CD4-positive, alpha-beta memory T cell (primary cell): ENCODE data around the gene NOL4L. TPM values are rescaled to one million over a fixed set of nuclear protein-coding genes. Genes with fewer than 3 reads are reported as not detected.
A peak's percentile ranks its signal among the peaks of the same experiment; 100 is the strongest.

Experiments
- CTCF ChIA-PET: fragments of 350-600 bp; sonication (Branson Sonifier 250); formaldehyde crosslinking; loops from one replicate; lab custom pipeline; 2021; ENCODE audit warnings: inconsistent platforms; ENCODE audit not compliant: partially characterized antibody; lab: Charles Lee
- POLR2A ChIA-PET: fragments of 350-600 bp; sonication (Branson Sonifier 250); formaldehyde crosslinking; loops from one replicate; lab custom pipeline; 2021; ENCODE audit not compliant: partially characterized antibody; lab: Charles Lee
- DNase-seq, 5 donors: peaks; one replicate each; pipeline versions ENCODE4 v3.0.0 to v3.0.0-alpha.2; 2020 to 2022; ENCODE audit warnings: mixed read lengths in 1 of 5
- H3K27ac ChIP-seq: one replicate; pipeline ENCODE4 v1.7.0; 2013; ENCODE audit warnings: low read depth, low read length
- H3K27me3 ChIP-seq: 2 replicates; pipeline ENCODE4 v1.7.0; 2013; ENCODE audit warnings: mild to moderate bottlenecking, low read length, moderate library complexity; ENCODE audit not compliant: insufficient read depth
- H3K36me3 ChIP-seq: 2 replicates; pipeline ENCODE4 v1.7.0; 2013; ENCODE audit warnings: mild to moderate bottlenecking, low read length, moderate library complexity; ENCODE audit not compliant: insufficient read depth
- H3K4me1 ChIP-seq: 2 replicates; pipeline ENCODE4 v1.7.0; 2013; ENCODE audit warnings: mild to moderate bottlenecking, low read length, moderate library complexity; ENCODE audit not compliant: insufficient read depth
- H3K4me3 ChIP-seq, 2 donors: one replicate each; pipeline ENCODE4 v1.7.0; 2013; ENCODE audit warnings: low read length in 2 of 2, mild to moderate bottlenecking in 1 of 2
- H3K9me3 ChIP-seq, 2 donors: one replicate each; pipeline ENCODE4 v1.7.0; 2013; ENCODE audit warnings: low read length in 2 of 2, control low read depth in 1 of 2; ENCODE audit not compliant: control insufficient read depth in 1 of 2
- H3K27ac Mint-ChIP-seq, 7 donors: one replicate each; pipeline ENCODE4 v1.8.0; 2020 to 2021; ENCODE audit warnings: mixed read lengths in 7 of 7, mild to moderate bottlenecking in 6 of 7, inconsistent platforms in 3 of 7, moderate library complexity in 3 of 7
- H3K27me3 Mint-ChIP-seq, 2 donors: one replicate each; pipeline ENCODE4 v1.8.0; 2020 to 2021; ENCODE audit warnings: mixed read lengths in 2 of 2
- H3K36me3 Mint-ChIP-seq, 2 donors: one replicate each; pipeline ENCODE4 v1.8.0; 2020 to 2021; ENCODE audit warnings: mixed read lengths in 2 of 2, inconsistent platforms in 1 of 2, mild to moderate bottlenecking in 1 of 2
- H3K4me1 Mint-ChIP-seq, 4 donors: one replicate each; pipeline ENCODE4 v1.8.0; 2020 to 2021; ENCODE audit warnings: mixed read lengths in 4 of 4, mild to moderate bottlenecking in 1 of 4
- H3K4me3 Mint-ChIP-seq, 8 donors: one replicate each; pipeline ENCODE4 v1.8.0; 2020 to 2021; ENCODE audit warnings: mixed read lengths in 8 of 8, mild to moderate bottlenecking in 7 of 8, moderate library complexity in 6 of 8, inconsistent platforms in 3 of 8
- H3K9me3 Mint-ChIP-seq, 8 donors: one replicate each; pipeline ENCODE4 v1.8.0; 2020 to 2021; ENCODE audit warnings: mixed read lengths in 8 of 8, mild to moderate bottlenecking in 5 of 8, inconsistent platforms in 3 of 8, moderate library complexity in 1 of 8
- intact Hi-C: fragments of 100-400 bp; cut with micrococcal nuclease; formaldehyde crosslinking; loops from one replicate; pipeline ENCODE4 v1.15.1; 2023
- polyA plus RNA-seq, 2 donors: library from polyadenylated mRNA; unstranded; fragments of 300-500 nt; fragmentation: Illumina TruSeq; gene quantifications; one replicate each; pipeline ENCODE4 v1.2.3, GENCODE V29; 2021
- total RNA-seq, 2 experiments: library from RNA; stranded (reverse); gene quantifications; one replicate each; pipeline ENCODE4 v1.2.3, GENCODE V29; 2021

The NOL4L gene
- total and polyA plus RNA-seq, 4 experiments from 2014 or later = 7.0 to 74.2 (median 47.5) TPM

DNA sequence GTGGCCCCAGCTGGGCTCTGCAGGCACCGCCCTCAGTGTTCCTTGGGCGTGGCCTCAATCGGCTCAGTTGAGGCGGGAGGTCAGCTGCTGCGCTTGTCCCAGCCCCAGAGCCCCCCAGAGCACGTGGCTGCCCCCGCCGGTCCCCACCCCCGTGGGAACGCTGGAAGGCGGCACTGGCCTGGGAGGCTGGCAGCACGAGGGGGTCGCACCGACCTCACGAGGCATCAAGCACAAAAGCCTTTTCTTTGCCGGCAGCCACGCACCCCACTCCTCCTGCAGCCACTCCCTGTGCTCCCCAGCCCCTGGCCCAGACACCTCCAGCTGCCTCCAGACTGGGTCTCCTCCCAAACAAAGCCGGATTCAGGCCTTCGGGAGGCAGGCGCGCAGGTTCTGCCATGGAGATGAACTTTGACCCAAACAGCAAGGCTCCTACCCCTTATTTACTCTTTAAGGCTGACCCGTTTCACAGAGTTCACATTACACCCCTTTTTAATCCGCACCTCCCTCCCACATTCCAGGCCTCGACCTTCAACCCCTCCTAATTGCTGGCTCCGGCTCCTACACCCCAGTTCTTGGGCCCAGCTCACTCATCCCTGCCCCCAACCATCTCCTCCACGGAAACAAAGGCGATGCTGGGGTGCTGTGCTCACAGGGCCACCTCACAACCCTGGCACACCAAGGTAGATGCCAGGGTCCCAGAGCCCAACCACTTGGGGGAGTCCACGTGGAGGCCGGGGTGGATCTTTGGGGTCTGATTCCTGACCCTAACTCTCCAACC lies 111.7 kb downstream of the NOL4L start:
- CTCF ChIA-PET = interaction anchor here (1.0 to 1.5 kb wide), 2 partner anchors 12 to 49 kb away, joined by 3 to 4 read pairs; no protein-coding TSS in a partner anchor
- peak overlapping the region in 4 of 7 donors; percentile 25 to 77 (median 62) for H3K27ac Mint-ChIP-seq

DNA sequence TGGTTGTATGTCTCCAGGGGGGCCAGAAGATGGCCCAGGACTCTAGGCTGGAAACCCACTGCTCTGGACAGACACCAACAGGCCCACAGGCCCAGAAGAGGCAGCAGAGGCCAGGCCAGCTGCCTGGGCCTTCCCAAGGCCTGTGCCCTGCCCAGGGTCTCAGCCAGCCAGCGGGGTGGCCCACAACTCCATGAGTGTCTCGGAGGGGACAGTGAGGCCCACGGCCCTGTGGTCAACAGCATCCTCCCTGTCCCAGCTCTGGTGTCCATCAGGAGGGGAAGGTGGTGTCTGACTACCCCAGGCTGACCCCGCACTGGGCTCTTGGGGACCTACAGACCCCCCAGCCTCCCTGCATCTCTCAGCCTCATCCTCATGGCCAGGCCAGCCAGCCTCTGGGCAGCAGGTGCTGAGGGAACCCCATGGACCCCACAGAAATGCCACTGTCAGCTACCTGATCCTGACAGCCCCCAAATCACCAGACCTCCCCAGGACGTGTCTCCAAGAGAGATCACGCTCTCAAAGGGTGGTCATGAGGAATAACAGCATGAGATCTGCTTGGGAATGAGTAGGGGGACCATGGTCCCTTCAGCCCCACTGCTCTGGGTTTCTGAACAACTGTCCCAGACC lies 112.4 kb downstream of the NOL4L start:
- peak in 1 of 5 donors; percentile 31 for DNase-seq
- Histone ChIP-seq H3K4me3 (no peak overlapping the region), H3K27me3 (no peaks in the 10 kb centered on the region), H3K9me3 (no peaks in the 10 kb centered on the region), H3K4me1 (peaks cover 16% of the 10 kb centered on the region), H3K27ac (no peak overlapping the region), H3K36me3 (peaks cover 21% of the 10 kb centered on the region)
- no peaks in the 10 kb centered on the region for H3K9me3 Mint-ChIP-seq
- peaks cover 16 to 35% (median 28%) of the 10 kb centered on the region in 4 donors for H3K4me1 Mint-ChIP-seq
- H3K27me3 Mint-ChIP-seq = no peaks in the 10 kb centered on the region
- H3K4me3 Mint-ChIP-seq = no peak overlapping the region
- peaks cover 0 to 18% of the 10 kb centered on the region in 2 donors for H3K36me3 Mint-ChIP-seq
- H3K27ac Mint-ChIP-seq = peak overlapping the region in 1 of 7 donors; percentile 46
- POLR2A ChIA-PET = no interaction called here
- CTCF ChIA-PET = interaction anchor here (1.0 kb wide), 1 partner anchor 49 kb away, joined by 3 read pairs; no protein-coding TSS in a partner anchor
- intact Hi-C loops = no loop called here

More for the DNA sequence above, 111.7 kb downstream of the NOL4L start:
- DNase-seq = peak in 1 of 5 donors; percentile 13
- intact Hi-C loops = no loop called here
- Mint-ChIP-seq H3K9me3 (no peaks in the 10 kb centered on the region), H3K27me3 (no peaks in the 10 kb centered on the region), H3K4me3 (no peak overlapping the region), H3K4me1 (peaks cover 21 to 42% (median 35%) of the 10 kb centered on the region in 4 donors), H3K36me3 (peaks cover 0 to 18% of the 10 kb centered on the region in 2 donors)
- no peak overlapping the region for H3K4me3 ChIP-seq
- H3K27me3 ChIP-seq = no peaks in the 10 kb centered on the region
- H3K4me1 ChIP-seq = peaks cover 23% of the 10 kb centered on the region
- H3K36me3 ChIP-seq = peaks cover 21% of the 10 kb centered on the region
- POLR2A ChIA-PET = no interaction called here
- H3K9me3 ChIP-seq = no peaks in the 10 kb centered on the region
- H3K27ac ChIP-seq = no peak overlapping the region

DNA sequence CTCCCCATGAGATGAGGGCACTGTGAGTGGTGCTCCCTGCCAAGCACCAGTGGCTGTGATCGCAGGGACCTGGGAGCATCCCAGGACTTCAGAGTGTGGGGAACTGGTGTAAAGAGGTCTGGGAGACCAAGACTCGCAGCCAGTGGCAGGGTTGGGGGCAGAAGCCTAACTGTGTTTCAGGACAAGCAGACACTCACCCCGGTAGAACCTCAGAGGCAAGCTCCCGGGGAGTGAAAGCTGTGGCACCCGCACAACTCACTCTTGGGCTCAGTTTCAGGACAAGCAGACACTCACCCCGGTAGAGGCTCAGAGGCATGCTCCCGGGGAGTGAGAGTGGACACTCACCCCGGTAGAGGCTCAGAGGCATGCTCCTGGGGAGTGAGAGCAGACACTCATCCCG lies 114.2 kb downstream of the NOL4L start:
- Mint-ChIP-seq H3K4me1 (peaks cover 7 to 17% (median 12%) of the 10 kb centered on the region in 4 donors), H3K9me3 (no peaks in the 10 kb centered on the region), H3K27ac (peak overlapping the region in 4 of 7 donors; percentile 37 to 74 (median 58)), H3K4me3 (no peak overlapping the region), H3K27me3 (no peaks in the 10 kb centered on the region), H3K36me3 (peaks cover 0 to 18% of the 10 kb centered on the region in 2 donors)
- H3K36me3 ChIP-seq = peaks cover 21% of the 10 kb centered on the region
- no peaks in the 10 kb centered on the region for H3K9me3 ChIP-seq
- intact Hi-C loops = loop anchor here (2.0 kb wide), 1 partner anchor 14 kb away; no protein-coding TSS in a partner anchor
- no peak overlapping the region for H3K27ac ChIP-seq
- ChIA-PET CTCF (no interaction called here), POLR2A (interaction anchor here (0.9 to 1.3 kb wide), 2 partner anchors 12 to 14 kb away, joined by 3 to 6 read pairs; no protein-coding TSS in a partner anchor)
- H3K27me3 ChIP-seq = no peaks in the 10 kb centered on the region
- no peaks in the 10 kb centered on the region for H3K4me1 ChIP-seq
- H3K4me3 ChIP-seq = no peak overlapping the region
- DNase-seq = no peak

DNA sequence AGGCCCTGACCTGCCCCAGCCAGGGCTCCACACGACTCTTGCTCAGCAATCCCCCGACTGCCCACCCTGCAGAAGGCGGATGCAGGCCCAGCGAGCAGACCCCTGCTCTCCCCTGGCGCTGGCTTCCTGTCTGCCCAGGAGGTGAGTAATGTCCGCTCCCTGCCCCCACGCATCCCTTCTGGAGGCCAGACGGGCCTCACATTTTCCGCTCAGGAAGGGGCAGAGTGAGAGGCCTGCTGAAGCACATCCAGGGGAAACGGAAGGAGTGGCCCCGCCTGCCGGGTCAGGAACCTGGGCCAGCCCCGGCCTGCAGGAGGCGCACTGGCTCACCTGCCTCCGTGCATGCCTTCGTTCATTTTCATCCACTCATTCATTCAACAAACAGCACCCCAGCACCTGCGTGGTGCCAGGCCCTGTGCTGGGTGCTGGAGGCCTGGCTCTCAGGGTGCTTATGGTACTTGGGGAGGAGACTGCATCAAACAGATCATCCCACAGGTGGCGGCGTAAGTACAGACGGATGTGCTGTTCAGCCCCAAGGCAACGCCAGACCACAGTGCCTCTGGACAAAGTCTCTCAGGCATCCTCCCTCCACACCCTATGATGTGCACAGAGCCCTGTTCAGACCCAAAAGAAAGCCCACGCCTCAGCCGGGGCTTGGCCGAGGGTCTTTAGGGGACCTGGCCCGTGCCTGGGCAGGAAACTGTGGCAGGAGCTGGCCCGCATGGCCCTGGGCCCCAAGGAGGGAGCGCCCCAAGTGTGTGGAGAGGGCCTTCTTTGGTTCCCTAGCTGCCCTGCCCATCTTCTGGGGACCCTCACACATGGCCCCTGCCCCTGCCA lies 114.9 kb downstream of the NOL4L start:
- peak overlapping the region; percentile 9 for H3K27ac ChIP-seq
- intact Hi-C loops = loop anchor here (2.0 kb wide), 1 partner anchor 15 kb away; no protein-coding TSS in a partner anchor
- ChIA-PET CTCF (no interaction called here), POLR2A (interaction anchor here (1.3 kb wide), 1 partner anchor 15 kb away, joined by 6 read pairs; no protein-coding TSS in a partner anchor)
- peak overlapping the region in 6 of 7 donors; percentile 41 to 87 (median 74) for H3K27ac Mint-ChIP-seq
- peaks cover 7 to 14% (median 10%) of the 10 kb centered on the region in 4 donors for H3K4me1 Mint-ChIP-seq
- peak in 2 of 5 donors; percentile 18 to 37 for DNase-seq
- H3K4me3 Mint-ChIP-seq = no peak overlapping the region
- peaks cover 21% of the 10 kb centered on the region for H3K36me3 ChIP-seq
- H3K27me3 Mint-ChIP-seq = no peaks in the 10 kb centered on the region
- no peaks in the 10 kb centered on the region for H3K27me3 ChIP-seq
- no peaks in the 10 kb centered on the region for H3K9me3 Mint-ChIP-seq
- H3K4me3 ChIP-seq = no peak overlapping the region
- no peaks in the 10 kb centered on the region for H3K4me1 ChIP-seq
- no peaks in the 10 kb centered on the region for H3K9me3 ChIP-seq
- peaks cover 0 to 18% of the 10 kb centered on the region in 2 donors for H3K36me3 Mint-ChIP-seq

DNA sequence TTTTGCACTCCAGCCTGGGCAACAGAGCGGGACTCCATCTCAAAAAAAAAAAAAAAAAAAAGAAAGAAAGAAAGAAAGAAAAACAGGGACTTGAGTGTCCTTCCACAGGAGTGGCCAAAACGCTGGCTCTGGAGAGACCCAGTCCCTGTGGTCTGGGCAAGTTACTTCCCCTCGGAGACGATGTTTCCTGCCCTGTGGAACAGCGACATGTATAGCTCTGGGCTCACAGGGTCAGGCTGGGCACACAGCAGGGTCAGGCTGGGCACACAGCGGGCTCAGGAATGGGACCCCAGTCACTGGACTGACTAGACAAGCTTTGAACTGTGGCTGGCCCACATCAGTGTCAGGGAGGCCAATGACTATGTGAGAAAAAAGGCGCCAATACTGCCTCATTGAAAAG lies 116.3 kb downstream of the NOL4L start:
- POLR2A ChIA-PET = no interaction called here
- Mint-ChIP-seq H3K27me3 (no peaks in the 10 kb centered on the region), H3K4me1 (peaks cover 7 to 14% (median 10%) of the 10 kb centered on the region in 4 donors), H3K27ac (peak overlapping the region in 3 of 7 donors; percentile 47 to 78 (median 70)), H3K9me3 (no peaks in the 10 kb centered on the region), H3K4me3 (no peak overlapping the region), H3K36me3 (peaks cover 0 to 26% of the 10 kb centered on the region in 2 donors)
- no peaks in the 10 kb centered on the region for H3K9me3 ChIP-seq
- H3K27ac ChIP-seq = no peak overlapping the region
- no peaks in the 10 kb centered on the region for H3K4me1 ChIP-seq
- peak in 1 of 5 donors; percentile 35 for DNase-seq
- CTCF ChIA-PET = interaction anchor here (1.1 to 2.3 kb wide), 2 partner anchors 184 to 309 kb away, joined by 3 to 5 read pairs; no protein-coding TSS in a partner anchor
- no peak overlapping the region for H3K4me3 ChIP-seq
- H3K36me3 ChIP-seq = peaks cover 14% of the 10 kb centered on the region
- H3K27me3 ChIP-seq = no peaks in the 10 kb centered on the region
- intact Hi-C loops = no loop called here

DNA sequence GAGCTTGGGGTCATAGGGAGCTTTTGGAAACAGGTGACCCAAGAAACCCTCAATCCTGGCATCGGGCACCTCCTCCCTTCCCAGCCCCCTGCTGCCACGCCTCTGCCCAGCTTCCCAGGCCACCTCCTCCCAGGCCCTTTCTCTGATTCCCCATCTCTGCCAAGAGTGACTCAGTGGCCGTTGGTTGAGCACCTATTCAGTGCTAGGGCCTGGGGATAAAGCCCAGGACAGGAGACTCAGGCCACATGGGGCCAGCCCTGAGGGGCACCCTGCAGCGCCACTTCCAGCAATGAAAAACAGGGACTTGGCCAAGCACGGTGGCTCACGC lies 116.9 kb downstream of the NOL4L start:
- Mint-ChIP-seq H3K27me3 (no peaks in the 10 kb centered on the region), H3K27ac (peak overlapping the region in 2 of 7 donors; percentile 25 to 36), H3K9me3 (no peaks in the 10 kb centered on the region), H3K4me1 (peaks cover 7 to 14% (median 10%) of the 10 kb centered on the region in 4 donors), H3K4me3 (no peak overlapping the region), H3K36me3 (peaks cover 0 to 25% of the 10 kb centered on the region in 2 donors)
- Histone ChIP-seq H3K9me3 (no peaks in the 10 kb centered on the region), H3K27me3 (no peaks in the 10 kb centered on the region), H3K4me3 (no peak overlapping the region), H3K4me1 (no peaks in the 10 kb centered on the region), H3K27ac (no peak overlapping the region), H3K36me3 (peaks cover 10% of the 10 kb centered on the region)
- POLR2A ChIA-PET = no interaction called here
- CTCF ChIA-PET = interaction anchor here (0.9 to 2.3 kb wide), 2 partner anchors 28 to 185 kb away, joined by 3 to 5 read pairs; no protein-coding TSS in a partner anchor
- peak in 1 of 5 donors; percentile 8 for DNase-seq
- intact Hi-C loops = no loop called here
